GM18951 (cell line): Measurements from ENCODE around the gene TOMM7.
"Not testable (repeated sequence)": the region's sequence is repeated elsewhere in the genome, so short reads cannot be mapped to it uniquely, and the experiment has no call there.

Source experiments
- POLR2A ChIP-seq: IDR thresholded peaks from 4 replicates; pipeline ENCODE4 v1.6.1; 2011; ENCODE audit warnings: mild to moderate bottlenecking; ENCODE audit not compliant: insufficient read length, insufficient read depth; ENCODE audit errors: extremely low read depth
- in situ Hi-C: fragments of 300-500 bp; cut with MboI; formaldehyde crosslinking; loops from one replicate; pipeline ENCODE4 v1.12.0; 2022; ENCODE audit warnings: low sequenced_read_pairs, mixed read lengths, inconsistent platforms; ENCODE audit not compliant: unreplicated experiment

The TOMM7 gene

DNA sequence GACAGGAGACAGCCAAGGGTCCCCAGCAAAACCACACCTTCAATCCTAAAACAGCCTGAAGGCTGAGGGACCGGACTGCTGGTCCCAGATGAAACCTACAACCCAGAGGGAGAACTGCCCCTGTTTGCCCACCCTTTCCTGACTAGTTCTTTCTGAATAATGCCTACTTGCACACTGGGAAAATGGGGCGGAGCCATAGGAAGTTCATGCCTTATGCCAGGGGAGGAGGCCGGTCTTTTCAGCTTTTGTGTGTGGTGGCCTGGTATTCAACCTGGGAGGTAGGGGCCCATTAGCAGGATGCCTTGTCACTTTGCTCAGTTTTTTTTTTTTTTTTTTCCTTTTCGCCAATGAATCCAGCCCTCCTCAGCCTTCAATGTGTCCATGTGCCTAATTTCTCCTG is 20.7 kb downstream of the TOMM7 start:
- TF ChIP-seq POLR2A: no peak
- in situ Hi-C loops: no loop called here

DNA sequence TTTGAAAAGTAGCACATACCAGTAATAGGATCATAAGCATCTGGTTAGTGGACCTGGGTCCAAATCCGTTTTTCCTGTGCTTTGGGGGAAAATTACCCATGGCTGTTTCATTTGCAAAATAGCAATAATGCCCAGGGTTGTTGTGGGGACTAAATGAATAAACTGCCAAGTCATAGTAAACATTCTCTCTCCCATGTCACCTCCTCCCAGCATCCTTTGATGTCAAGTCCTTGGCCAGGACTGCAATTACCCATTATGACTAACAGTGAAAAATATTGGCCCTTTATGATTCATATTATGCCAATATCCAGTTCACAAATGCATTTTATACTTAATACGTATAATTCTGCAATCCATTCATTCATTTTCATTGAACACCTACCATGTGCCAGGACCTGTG is 23.0 kb downstream of the TOMM7 start:
- in situ Hi-C loops: no loop called here
- TF ChIP-seq POLR2A: no peak

DNA sequence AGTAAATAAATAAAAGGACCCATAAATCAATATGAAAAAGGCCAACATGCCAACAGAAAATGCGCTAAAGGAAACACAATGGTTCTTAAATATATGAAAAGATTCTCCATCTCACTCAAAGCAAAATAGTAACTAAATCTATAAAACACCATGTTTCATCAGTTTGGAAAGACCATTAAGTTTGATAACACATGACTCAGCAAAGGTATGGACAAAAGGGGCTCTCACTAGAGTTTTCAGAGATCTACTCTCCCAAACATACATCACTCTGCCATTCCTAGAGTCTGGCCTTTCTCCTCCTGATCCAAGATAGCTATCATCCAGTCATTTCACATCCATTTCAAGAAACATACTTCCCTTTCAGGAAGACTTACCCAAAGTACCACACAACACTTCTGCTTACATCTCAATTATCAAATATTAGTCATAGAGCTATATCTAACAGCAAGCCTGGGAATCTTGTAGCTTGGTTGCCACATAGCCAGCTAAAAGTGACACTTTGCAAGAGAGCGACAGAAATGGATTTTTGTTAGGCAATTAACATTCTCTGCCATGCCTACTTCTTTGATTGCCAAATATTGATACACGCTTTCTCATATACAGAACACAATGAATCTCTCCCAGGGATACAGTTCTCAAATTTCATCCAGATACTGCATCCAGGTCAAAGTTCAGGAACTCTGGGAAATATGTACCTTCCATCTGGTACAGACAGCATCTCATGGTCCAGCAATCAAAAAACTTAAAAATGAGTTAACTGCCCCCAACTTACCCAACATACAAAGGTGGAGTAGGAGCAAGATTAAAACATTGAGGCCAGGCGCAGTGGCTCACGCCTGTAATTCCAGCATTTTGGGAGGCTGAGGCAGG is 28.8 kb downstream of the TOMM7 start:
- in situ Hi-C loops: no loop called here
- TF ChIP-seq POLR2A: no peak

DNA sequence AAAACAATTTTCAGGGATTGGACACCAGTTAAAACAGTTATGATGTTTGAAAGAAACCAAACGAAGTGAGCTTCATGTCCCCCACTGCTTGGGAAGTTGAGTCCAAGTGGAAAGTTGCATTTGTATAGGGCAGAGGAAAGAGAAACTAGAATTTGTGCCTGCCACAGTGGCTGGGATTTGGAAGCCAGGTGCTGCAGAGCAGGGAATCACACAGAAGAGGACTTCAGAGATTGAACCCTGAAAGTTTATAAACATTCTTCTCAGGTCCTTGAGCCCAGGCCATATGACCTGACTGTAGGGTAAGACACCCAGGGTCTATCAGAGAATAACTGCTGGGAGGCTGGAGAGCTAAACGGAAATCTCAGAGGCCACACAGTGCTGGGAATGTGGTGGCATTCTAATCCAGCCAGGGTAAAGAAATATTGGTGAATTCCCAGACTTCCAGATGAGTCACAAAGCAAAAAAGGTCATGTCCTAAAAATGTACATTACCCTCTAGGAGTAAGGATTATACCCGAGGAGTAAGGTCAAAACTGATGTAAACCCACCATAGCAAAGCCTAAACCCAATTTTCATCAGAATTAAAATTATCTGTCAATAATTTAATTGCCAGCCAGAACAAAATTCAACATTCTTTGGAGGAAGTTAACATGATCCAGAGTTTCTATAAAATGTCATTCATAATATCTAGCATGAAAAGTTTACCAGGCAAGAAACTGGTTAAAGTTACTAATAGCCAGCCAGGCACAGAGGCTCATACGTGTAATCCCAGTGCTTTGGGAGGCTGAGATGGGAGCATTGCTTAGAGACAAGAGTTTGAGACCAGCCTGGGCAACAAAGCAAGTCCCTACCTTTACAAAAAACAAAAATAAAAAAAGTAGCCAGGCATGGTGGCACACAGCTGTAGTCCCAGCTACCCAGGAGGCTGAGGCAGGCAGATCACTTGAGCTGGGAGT is 31.2 kb downstream of the TOMM7 start:
- in situ Hi-C loops: no loop called here
- TF ChIP-seq POLR2A: no peak

DNA sequence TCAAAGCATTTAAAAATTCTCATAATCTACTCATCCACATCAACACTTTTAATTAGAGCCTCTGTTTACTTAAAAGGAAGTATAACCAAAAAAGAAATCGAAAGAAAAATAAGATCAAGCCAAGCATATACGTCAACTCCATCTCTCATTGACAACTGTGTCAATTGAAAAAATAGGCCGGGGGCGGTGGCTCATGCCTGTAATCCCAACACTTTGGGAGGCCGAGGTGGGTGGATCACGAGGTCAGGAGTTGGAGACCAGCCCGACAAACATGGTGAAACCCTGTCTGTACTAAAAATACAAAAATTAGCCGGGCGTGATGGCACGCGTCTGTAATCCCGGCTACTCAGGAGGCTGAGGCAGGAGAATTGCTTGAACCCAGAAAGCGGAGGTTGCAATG is 32.0 kb downstream of the TOMM7 start:
- in situ Hi-C loops: not testable (repeated sequence)

DNA sequence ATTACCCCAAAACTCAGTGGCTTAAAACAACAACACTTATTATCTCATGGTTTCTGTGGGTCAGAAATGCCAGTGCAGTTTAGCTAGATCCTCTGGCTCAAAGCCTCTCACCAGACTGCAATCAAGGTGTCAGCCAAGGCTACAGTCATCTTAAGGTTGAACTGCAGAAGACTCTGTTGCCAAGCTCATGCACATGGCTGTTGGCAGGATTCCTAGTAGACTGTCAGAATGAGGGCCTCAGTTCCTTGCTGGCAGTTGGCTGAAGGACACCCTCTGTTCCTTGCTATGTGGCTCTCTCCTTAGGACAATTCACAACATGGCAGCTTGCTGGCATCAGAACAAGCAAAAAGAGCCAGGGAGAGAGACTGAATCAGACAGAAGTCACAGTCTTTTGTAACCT is 34.7 kb downstream of the TOMM7 start:
- TF ChIP-seq POLR2A: no peak
- in situ Hi-C loops: no loop called here

DNA sequence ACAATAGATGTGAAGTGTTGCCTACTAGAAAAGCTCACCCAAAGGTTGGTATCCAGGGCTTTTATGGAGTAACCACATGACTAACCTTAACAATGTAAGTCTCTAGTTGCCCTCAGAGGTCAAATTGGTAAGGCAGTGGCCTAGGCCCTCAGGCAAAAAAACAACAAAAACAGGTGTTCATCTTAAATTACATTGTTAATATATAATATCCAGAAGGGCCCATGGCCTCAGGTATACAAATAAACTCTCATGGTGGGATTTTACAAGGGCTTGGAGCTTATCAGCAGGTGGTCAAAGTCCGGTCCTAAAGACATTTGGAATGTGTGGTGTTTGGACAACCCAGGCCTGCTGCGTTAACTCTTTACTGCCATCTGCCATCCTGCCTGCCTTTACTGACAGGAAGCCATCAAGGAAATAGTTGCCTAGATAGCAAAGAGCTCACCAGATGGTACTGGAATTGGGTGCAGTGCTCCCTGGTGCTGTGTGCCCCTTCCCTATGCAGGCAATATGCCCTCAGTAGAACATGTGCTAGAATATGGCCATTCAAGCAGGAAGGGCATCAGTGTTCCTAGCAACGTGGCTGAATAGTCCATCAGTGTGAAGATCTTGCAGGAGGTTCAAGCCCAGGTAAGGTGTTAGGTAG is 36.2 kb downstream of the TOMM7 start:
- in situ Hi-C loops: no loop called here
- TF ChIP-seq POLR2A: no peak

DNA sequence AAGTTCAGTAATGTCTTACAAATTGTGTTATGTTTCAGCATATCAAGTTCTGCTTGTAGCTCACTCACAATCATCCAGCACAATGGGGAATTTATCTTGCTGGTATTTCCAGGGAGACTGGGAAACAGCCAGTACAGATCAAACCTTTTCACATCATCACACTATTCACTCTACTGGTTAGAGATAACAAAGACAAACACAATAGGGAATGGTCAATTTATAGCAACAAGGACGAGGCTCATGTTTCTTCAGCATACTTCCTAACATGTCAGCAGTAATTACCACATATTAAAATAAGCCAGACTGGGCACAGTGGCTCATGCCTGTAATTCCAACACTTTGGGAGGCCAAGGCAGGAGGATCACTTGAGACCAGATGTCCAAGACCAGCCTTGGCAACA is 38.3 kb downstream of the TOMM7 start:
- no peak for TF ChIP-seq POLR2A
- in situ Hi-C loops: no loop called here

DNA sequence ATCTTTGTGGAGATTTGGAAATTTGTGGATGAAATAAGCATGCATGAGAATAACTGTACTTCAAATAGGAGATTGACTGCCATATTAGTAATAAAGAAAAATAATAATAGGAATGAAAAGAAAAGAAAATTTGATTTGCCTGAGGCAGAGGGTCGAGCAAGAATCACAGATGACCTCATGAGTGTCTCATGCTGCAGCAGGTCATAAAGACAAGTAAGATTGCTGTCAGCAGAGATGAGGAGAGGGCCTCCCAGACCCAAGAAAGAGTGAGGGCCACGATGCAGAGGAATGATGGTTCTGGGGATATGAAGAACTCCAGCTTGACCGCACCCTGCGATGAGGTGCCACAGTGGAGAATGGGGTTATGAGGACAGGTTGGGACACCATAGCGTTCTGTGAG is 39.2 kb downstream of the TOMM7 start:
- TF ChIP-seq POLR2A: no peak
- in situ Hi-C loops: no loop called here

DNA sequence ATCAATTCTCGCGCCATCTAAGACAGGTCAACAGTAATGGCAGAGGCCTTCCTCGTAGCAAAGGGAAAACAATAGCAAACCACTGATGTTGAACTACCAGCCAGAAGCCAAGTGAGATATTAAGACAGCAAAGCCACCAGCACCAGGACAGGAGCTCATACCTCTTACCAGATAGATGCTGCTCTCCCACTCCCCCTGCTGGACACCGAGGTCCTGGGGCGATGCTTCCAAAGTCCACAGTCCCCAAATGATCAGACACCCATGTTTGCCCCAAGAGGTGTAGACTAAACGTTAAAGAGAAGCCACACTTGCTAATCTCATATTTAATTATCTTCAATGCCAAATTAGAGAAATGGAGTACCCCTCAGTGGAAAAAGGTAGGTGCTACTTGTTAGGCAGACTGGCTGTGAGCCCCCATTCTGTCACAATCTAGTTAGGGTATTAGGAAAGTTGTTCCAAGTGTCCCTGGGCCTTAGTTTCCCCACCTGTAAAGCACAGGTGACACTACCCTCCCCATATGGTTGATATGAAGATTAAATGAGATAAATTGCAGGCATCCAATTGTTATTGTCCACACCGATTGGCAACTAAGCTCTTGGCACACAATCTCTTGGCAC is 39.9 kb downstream of the TOMM7 start:
- in situ Hi-C loops: no loop called here
- TF ChIP-seq POLR2A: no peak

DNA sequence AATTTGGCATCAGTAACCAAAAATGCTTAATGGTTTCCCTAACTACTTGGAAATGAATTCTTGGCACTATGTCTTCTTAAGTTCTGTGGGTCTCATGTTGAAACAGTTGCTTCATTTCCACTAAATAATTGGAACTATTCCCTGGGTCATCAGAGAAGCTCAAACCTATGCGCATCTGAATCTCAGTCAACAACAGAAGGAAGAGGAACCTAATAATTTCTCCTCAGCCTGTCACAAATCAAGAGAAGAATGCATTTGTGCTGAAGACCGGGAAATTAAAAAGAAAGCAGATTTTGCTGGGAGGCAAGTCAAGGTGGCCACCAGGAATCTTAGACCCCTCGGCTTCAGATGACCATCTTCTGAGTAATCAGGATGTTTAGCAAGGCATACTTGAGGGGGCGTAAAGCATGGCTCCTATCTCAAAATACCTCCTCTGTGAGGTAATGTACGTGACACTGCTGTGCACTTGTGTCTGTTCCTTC is 41.4 kb downstream of the TOMM7 start:
- no peak for TF ChIP-seq POLR2A
- in situ Hi-C loops: no loop called here

DNA sequence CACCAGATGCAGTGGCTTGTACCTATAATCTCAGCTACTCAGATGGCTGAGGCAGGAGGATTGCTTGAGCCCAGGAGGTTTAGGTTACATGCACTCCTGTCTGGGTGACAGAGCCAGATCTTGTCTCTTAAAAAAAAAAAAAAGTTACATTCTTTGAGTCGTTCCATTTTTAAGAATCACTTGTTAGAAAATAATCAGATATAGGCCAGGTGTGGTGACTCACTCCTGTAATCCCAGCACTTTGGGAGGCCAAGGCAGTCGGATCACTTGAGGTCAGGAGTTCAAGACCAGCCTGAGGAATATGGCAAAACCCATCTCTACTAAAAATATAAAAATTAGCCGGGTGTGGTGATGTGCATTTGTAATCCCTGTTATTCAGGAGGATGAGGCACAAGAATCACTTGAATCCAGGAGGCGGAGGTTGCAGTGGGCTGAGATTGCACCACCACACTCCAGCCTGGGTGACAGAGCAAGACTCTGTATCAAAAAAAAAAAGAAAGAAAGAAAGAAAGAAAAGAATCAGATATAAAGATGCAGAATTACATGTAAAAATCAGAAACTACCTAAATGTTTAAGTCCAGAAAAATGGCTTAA is 42.8 kb downstream of the TOMM7 start:
- in situ Hi-C loops: not testable (repeated sequence)

DNA sequence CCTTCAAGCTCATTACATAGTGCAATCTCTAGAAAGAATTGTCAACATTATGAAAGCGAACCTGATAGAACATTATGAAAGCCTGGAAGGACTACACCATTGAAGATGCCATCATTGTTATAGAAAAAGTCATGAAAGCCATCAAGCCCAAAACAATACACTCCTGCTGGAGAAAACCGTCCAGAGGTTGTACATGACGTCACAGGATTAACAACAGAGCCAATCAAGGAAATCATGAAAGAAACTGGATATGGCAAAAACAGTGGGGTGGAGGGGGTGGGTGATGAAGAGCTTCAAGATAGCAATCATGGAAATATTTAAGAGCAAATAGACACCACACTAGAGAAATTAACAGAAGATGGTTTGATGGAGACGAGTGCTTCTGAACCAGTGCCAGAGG is 45.7 kb downstream of the TOMM7 start:
- TF ChIP-seq POLR2A: no peak
- in situ Hi-C loops: no loop called here

DNA sequence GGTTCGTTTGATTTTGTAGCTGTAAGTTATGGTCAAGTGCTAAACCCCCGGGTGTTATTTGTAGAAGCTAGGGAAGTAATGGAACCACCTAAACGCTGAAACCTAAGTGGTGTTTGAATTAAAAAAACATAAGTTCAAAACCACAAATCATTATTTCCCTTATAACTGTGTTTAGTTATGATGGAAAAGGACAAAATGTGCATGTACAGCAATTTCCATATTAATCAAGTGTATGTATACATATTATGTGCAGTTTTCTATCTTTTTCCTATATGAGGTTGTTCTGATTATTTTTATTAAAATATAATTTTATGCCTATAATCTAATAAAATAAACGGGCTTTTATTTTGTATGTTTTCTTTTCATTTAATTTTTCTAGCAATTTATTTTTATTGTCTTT is 49.8 kb downstream of the TOMM7 start:
- TF ChIP-seq POLR2A: no peak
- in situ Hi-C loops: no loop called here
